GM12865 (cell line): ENCODE results near the gene RARRES1.

ENCODE experiments used
- DNase-seq: peaks from one replicate; pipeline ENCODE4 v3.0.0; 2010; ENCODE audit warnings: low read depth
- H3K4me3 ChIP-seq: 2 replicates; pipeline ENCODE4 v1.5.1; 2011; ENCODE audit warnings: mild to moderate bottlenecking, low read depth, low read length, control low read depth
- CTCF ChIP-seq: IDR thresholded peaks from 2 replicates; pipeline ENCODE4 v1.5.1; 2011; ENCODE audit warnings: low read length, control low read depth, low read depth, inconsistent platforms; ENCODE audit not compliant: insufficient read depth; ENCODE audit errors: missing control alignments

RARRES1 gene

GRCh38 chr3:158750016-158750415 is 17.8 kb upstream of the RARRES1 start:
- no peak for TF ChIP-seq CTCF
- H3K4me3 ChIP-seq = no peak overlapping the region
- no peak for DNase-seq

GRCh38 chr3:158749526-158749925 is 17.3 kb upstream of the RARRES1 start:
- no peak overlapping the region for H3K4me3 ChIP-seq
- no peak for DNase-seq
- no peak for TF ChIP-seq CTCF

GRCh38 chr3:158748237-158748828 is 16.1 kb upstream of the RARRES1 start:
- H3K4me3 ChIP-seq = no peak overlapping the region
- no peak for TF ChIP-seq CTCF
- no peak for DNase-seq

- no peak for TF ChIP-seq CTCF
- no peak overlapping the region for H3K4me3 ChIP-seq
- no peak for DNase-seq
These were observed 15.2 kb upstream of the RARRES1 start for GRCh38 chr3:158747417-158747816.

GRCh38 chr3:158745551-158745950 is 13.3 kb upstream of the RARRES1 start:
- DNase-seq = no peak
- no peak overlapping the region for H3K4me3 ChIP-seq
- TF ChIP-seq CTCF = no peak

- DNase-seq = no peak
- no peak for TF ChIP-seq CTCF
- no peak overlapping the region for H3K4me3 ChIP-seq
These were observed 12.5 kb upstream of the RARRES1 start for GRCh38 chr3:158744567-158745288.
